CD4-positive, alpha-beta T cell treated with Interferon gamma for 1 hour (primary cell): ENCODE measurements around the gene IGFL1.
A peak's percentile ranks its signal among the peaks of the same experiment; 100 is the strongest.
"Not testable (repeated sequence)": the region's sequence is repeated elsewhere in the genome, so short reads cannot be mapped to it uniquely, and the experiment has no call there.

Experiments
- DNase-seq: peaks from one replicate; pipeline ENCODE4 v3.0.0-alpha.2; 2020

IGFL1 gene

GRCh38 chr19:46229442-46229841 lies at the start of gene IGFL1:
TSS of gene IGFL1 (plus strand) at chr19:46229742. CDS start at chr19:46229775, 33 bp downstream.
- no peak for DNase-seq

DNA sequence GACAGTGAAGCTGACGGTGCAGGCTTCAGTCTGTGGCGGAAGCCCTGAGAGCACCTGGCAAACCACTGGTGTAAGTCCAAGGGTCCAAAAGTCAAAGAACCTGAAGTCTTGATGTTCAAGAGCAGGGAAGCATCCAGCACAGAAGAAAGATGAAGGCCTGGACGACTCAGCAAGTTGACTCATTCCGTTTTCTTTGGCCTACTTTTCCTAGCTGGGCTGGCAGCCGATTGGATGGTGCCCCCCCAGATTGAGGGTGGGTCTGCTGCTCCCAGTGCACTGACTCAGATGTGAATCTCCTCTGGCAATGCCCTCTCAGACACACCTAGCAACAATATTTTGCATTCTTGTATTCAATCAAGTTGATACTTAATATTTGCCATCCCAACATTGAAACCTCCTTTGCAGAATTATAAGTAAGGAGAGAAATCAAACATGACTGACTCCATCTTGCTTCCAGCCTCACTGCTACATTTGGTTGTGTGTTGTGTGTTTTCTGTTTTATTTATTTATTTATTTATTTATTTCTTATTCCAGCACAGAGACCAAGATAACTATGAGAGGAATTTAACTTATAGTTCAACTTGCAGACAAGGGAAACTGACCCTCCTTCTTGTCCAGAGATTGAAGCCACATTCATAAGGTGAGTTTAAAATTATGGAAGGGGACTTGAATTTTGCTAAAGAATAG lies 48.7 kb upstream of the IGFL1 start:
- no peak for DNase-seq

GRCh38 chr19:46181388-46181779 lies 48.2 kb upstream of the IGFL1 start:
- DNase-seq: peak; percentile 38

- no peak for DNase-seq
Observed at GRCh38 chr19:46182476-46182875, 47.1 kb upstream of the IGFL1 start.

GRCh38 chr19:46184775-46185710 lies 44.5 kb upstream of the IGFL1 start:
- not testable (repeated sequence) for DNase-seq

GRCh38 chr19:46186101-46186716 lies 43.3 kb upstream of the IGFL1 start:
- DNase-seq: no peak

DNA sequence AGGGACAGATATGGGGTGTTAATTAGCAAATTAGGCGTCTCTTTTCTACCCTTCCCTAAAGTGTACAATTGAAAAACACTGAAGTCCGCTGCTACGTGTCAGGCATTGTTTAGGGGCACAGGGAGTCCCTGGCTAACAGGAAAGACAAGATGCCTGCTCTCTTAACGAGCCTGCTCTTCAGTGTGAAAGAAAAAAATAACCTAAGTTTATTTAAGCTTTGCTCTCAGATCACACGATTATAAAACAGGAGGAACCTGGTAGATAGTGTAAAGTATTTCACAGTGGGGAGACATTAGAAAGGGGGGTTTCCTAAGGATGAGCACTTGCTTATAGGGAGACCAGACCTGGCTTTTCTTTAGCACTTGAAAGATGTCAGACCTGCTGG lies 42.8 kb upstream of the IGFL1 start:
- no peak for DNase-seq

- no peak for DNase-seq
Observed at GRCh38 chr19:46189971-46190888, 39.3 kb upstream of the IGFL1 start.

DNA sequence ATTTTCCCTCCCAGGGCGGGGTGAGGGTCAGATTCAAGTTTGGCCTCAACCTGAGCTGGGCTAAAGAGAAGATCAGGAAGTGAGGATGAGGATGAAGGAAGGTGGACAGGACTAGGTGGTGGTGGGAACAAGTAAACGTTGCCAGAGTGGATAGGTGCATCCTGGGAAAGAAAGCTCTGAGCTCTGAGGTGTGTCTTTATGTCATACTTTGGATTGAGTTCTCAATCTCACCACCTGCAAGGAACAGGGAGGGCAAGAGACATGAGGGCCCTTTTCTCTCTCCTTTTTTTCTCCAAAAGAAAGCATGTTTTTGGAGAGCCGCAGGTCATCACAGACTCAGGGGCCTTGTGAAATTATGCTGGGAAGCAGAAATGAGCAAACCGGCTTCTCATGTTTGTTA lies 38.2 kb upstream of the IGFL1 start:
- no peak for DNase-seq

GRCh38 chr19:46191972-46192371 lies 37.6 kb upstream of the IGFL1 start:
- no peak for DNase-seq

GRCh38 chr19:46192626-46192991 lies 36.9 kb upstream of the IGFL1 start:
- not testable (repeated sequence) for DNase-seq

GRCh38 chr19:46192992-46193650 lies 36.4 kb upstream of the IGFL1 start:
- DNase-seq: peak; percentile 62

DNA sequence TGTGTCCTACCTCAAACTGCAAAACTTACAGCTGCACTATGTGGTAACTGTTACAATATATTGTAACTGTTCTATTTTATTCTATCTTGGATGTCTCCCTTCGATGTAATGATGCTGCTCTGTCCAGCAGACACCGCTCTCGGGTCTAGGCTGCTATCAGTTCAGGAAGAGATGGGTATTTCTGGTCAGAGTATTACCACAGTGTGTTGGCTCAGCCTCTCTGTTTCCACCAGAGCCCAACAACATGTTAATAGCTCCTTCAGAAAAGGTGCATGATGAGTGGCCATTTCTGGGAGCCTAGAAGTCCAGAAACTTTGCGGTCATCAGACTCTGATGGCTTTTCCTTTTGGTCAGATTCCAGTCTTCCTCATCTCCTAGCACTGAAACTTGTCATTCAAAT lies 35.9 kb upstream of the IGFL1 start:
- DNase-seq: no peak

- no peak for DNase-seq
Observed at GRCh38 chr19:46195104-46195503, 34.4 kb upstream of the IGFL1 start.

GRCh38 chr19:46195919-46196318 lies 33.6 kb upstream of the IGFL1 start:
- DNase-seq: not testable (repeated sequence)

DNA sequence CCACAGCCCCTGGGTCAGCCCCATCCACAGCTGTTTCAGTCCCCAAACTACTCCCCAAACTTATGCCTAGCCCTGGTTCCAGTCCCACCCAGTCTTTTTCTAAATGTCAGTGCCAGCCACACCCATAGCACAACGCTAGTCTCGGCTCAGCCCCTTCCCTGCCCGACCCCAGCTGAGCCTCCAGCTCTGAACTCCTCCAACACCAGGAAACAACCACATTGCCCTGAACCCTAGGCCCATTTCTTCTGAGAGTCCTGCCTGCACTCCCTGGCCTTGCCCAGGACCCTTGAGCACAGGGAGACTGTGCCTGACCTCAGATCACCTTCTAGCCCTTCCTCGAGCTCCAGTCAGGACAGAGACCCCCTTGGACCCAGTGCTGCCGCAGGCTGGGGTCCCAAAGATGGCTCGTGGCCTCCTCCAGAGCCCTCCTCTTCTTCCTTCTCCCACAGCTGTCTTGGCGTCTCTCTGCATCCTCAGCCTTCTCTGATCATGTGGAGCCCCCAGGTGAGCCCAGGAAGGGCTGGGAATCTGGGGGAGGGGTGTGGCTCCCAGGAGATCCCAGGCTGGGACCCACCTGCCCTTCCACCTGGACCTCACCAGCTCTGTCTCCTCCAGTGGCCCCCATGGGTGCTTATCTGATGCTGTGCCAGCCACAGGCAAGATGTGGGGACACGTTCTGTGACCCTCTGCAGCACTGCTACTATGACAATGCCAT lies 33.0 kb upstream of the IGFL1 start:
- no peak for DNase-seq

- no peak for DNase-seq
Observed at GRCh38 chr19:46197314-46198070, 32.0 kb upstream of the IGFL1 start.

- no peak for DNase-seq
Observed at GRCh38 chr19:46198756-46199155, 30.8 kb upstream of the IGFL1 start.

DNA sequence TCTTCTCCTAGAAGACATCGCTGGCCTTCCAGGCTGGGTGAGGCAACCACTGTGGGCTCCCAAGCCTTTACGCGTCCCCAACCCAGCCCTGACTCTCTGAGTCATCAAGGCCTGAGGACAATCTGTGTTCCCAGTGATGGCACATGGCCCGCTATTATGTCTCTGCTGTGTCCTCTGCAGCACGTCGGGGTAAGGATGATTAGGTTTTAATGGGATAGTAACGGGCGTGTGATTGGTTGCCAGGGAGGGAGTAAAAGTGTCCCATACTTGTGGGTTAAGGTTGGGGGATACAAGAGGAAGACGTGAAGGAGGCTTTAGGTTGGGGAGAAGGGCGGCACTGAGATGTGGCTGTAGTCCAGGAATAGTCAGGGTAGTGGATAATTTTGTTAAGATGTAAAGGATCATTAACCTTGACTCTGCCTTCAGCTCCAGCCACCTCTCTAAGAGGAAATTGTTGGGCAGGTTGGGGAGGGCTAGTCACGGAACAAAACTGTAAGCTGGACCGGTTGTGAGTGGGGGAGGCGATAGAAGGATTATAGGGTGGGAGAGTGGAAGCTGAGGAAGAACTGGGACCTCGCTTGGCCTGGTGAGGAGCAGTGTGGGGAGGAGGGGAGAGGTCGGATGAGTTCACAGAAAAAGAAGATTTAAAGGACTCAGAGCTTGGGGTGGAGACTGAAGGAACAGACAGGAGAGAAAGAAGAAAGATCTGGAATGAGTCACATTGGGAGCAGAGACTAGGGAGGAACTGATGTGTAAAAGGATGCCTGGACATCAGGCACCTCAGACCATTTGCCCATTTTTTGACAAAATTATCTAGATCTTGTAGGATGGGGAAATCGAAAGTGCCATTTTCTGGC lies 27.9 kb upstream of the IGFL1 start:
- no peak for DNase-seq

DNA sequence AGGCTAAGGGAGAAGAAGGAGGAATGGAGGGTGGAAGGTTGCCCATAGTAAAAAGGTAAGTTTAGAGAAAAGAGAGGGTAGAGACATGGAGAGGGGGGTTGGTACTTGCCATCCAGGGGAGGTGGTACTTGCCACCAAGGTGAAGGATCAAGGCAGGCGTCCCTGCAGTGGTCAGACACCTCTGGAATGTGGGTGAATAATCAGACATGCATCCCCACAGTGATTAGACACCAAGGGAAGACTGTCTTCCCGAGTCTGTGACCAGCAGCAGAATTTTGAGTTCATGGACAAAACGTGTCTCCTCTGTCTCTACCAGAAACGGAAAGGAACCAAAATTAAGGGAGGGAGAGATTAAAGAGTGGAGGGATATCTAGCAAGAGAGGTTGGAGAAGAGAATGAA lies 27.1 kb upstream of the IGFL1 start:
- no peak for DNase-seq
